MCF 10A (cell line): ENCODE results near the gene TNFSF12. TPM values are rescaled to one million over a fixed set of nuclear protein-coding genes. Genes with fewer than 3 reads are reported as not detected.

Experiments used
- BruUV-seq: library from RNA; stranded (reverse); fragments of 400-500 nt; replicated peaks from 2 replicates; lab custom pipeline; 2021; lab: Mats Ljungman, UMichigan
- CTCF ChIA-PET: fragments of 300-600 bp; sonication (Branson Sonifier 250); formaldehyde crosslinking; extraction: SDS; loops from one replicate; lab custom pipeline; 2021; ENCODE audit warnings: antibody characterized with exemption, inconsistent platforms; lab: Yijun Ruan, JAX
- POLR2A ChIA-PET: fragments of 300-600, 350-650 bp; sonication (Branson Sonifier 250); formaldehyde crosslinking; extraction: SDS; loops from one replicate; lab custom pipeline; 2020; ENCODE audit warnings: antibody characterized with exemption, inconsistent platforms; lab: Yijun Ruan, JAX
- DNase-seq: peaks from one replicate; pipeline ENCODE4 v3.0.0-alpha.2; 2018; ENCODE audit not compliant: unreplicated experiment
- H3K27ac Mint-ChIP-seq: one replicate; pipeline ENCODE4 v1.8.0; 2022; ENCODE audit warnings: mild to moderate bottlenecking, low read depth, mixed read lengths; ENCODE audit not compliant: unreplicated experiment
- H3K27me3 Mint-ChIP-seq: one replicate; pipeline ENCODE4 v1.8.0; 2022; ENCODE audit warnings: mixed read lengths; ENCODE audit not compliant: insufficient read depth, unreplicated experiment
- H3K36me3 Mint-ChIP-seq: one replicate; pipeline ENCODE4 v1.8.0; 2022; ENCODE audit warnings: mild to moderate bottlenecking, moderate library complexity, mixed read lengths; ENCODE audit not compliant: insufficient read depth, unreplicated experiment
- H3K4me1 Mint-ChIP-seq: one replicate; pipeline ENCODE4 v1.8.0; 2022; ENCODE audit warnings: mixed read lengths; ENCODE audit not compliant: insufficient read depth, unreplicated experiment
- H3K4me3 Mint-ChIP-seq: one replicate; pipeline ENCODE4 v1.8.0; 2022; ENCODE audit warnings: mild to moderate bottlenecking, moderate library complexity, mixed read lengths; ENCODE audit not compliant: unreplicated experiment
- H3K9me3 Mint-ChIP-seq: one replicate; pipeline ENCODE4 v1.8.0; 2022; ENCODE audit warnings: mixed read lengths; ENCODE audit not compliant: unreplicated experiment
- intact Hi-C: fragments of 100-400 bp; cut with micrococcal nuclease; formaldehyde crosslinking; loops from 2 replicates; pipeline ENCODE4 v1.14.1; 2022
- total RNA-seq: library from RNA; stranded (reverse); gene quantifications from 2 replicates; pipeline ENCODE4 v1.2.3, GENCODE V29; 2022
- TF ChIP-seq, protein P1 (sequence below): fragments of 200-600 bp; IDR thresholded peaks from one replicate; pipeline ENCODE4 v1.8.0; 2022; ENCODE audit warnings: antibody characterized with exemption, mild to moderate bottlenecking; ENCODE audit not compliant: unreplicated experiment

Gene TNFSF12
- total RNA-seq, 1 experiment from 2014 or later = 3.9 TPM

DNA sequence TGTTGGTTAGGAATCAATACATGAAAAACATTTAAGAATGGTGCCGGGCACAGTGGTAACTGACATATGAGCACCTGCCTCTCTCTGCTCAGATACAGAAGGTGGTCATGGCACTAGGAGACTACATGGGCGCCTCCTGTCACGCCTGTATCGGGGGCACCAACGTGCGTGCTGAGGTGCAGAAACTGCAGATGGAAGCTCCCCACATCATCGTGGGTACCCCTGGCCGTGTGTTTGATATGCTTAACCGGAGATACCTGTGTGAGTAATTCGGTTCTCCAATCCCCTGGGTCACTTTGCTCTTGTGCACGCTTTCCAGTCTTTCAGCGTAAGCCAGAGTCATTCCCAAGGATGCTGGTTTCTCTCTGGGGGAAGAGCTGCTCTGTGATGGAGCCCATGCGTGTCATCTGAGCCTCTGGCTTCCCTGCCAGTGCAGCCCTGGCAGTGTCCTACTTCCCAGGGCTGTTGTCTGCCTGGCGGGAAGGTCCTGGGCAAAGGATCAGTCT lies 27.6 kb downstream of the TNFSF12 start:
- Mint-ChIP-seq H3K4me1 (peaks cover 37% of the 10 kb centered on the region), H3K9me3 (no peaks in the 10 kb centered on the region), H3K27me3 (no peaks in the 10 kb centered on the region), H3K36me3 (peaks cover 92% of the 10 kb centered on the region), H3K27ac (no peak overlapping the region), H3K4me3 (no peak overlapping the region)
- ChIA-PET POLR2A (interaction anchor here (0.7 to 13.7 kb wide), 6 partner anchors 12 to 111 kb away, joined by 3 to 294 read pairs (median 8); partner anchors contain the start of genes MPDU1, POLR2A, SENP3 and SOX15), CTCF (interaction anchor here (0.7 to 6.4 kb wide), 4 partner anchors 8 to 35 kb away, joined by 3 to 59 read pairs (median 12); partner anchors contain the start of genes MPDU1 and SOX15)
- DNase-seq = no peak
- TF ChIP-seq, protein P1, sequence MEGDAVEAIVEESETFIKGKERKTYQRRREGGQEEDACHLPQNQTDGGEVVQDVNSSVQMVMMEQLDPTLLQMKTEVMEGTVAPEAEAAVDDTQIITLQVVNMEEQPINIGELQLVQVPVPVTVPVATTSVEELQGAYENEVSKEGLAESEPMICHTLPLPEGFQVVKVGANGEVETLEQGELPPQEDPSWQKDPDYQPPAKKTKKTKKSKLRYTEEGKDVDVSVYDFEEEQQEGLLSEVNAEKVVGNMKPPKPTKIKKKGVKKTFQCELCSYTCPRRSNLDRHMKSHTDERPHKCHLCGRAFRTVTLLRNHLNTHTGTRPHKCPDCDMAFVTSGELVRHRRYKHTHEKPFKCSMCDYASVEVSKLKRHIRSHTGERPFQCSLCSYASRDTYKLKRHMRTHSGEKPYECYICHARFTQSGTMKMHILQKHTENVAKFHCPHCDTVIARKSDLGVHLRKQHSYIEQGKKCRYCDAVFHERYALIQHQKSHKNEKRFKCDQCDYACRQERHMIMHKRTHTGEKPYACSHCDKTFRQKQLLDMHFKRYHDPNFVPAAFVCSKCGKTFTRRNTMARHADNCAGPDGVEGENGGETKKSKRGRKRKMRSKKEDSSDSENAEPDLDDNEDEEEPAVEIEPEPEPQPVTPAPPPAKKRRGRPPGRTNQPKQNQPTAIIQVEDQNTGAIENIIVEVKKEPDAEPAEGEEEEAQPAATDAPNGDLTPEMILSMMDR = no peak
- intact Hi-C loops = no loop called here
- no TSS peak for BruUV-seq

DNA sequence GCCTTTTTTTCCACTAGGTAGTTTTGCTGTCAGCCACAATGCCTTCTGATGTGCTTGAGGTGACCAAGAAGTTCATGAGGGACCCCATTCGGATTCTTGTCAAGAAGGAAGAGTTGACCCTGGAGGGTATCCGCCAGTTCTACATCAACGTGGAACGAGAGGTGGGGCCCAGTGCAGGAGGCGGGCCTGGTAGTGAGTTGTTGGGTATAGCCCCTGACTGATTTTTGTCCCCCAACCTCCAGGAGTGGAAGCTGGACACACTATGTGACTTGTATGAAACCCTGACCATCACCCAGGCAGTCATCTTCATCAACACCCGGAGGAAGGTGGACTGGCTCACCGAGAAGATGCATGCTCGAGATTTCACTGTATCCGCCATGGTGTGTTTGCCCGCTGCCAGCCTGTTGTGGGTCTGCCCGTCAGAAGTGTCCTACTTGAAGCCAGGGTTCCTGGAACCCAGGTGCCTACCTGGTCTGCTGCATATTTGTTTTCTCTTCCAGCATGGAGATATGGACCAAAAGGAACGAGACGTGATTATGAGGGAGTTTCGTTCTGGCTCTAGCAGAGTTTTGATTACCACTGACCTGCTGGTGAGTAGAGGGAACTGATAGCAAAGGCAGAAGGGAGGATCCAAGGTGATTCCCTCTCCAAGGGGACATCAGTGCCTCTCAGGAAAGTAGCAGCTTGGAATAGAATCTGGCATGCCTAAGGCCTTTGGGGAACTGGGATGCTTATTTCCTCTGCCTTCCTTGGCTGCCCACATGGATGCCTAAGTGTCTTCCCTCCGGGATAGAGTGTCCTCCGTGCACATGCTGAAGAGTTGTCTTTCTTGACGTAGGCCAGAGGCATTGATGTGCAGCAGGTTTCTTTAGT lies 28.7 kb downstream of the TNFSF12 start:
- CTCF ChIA-PET = interaction anchor here (0.9 to 6.4 kb wide), 4 partner anchors 11 to 110 kb away, joined by 3 to 59 read pairs (median 8); partner anchors contain the start of genes SOX15 and TP53

DNA sequence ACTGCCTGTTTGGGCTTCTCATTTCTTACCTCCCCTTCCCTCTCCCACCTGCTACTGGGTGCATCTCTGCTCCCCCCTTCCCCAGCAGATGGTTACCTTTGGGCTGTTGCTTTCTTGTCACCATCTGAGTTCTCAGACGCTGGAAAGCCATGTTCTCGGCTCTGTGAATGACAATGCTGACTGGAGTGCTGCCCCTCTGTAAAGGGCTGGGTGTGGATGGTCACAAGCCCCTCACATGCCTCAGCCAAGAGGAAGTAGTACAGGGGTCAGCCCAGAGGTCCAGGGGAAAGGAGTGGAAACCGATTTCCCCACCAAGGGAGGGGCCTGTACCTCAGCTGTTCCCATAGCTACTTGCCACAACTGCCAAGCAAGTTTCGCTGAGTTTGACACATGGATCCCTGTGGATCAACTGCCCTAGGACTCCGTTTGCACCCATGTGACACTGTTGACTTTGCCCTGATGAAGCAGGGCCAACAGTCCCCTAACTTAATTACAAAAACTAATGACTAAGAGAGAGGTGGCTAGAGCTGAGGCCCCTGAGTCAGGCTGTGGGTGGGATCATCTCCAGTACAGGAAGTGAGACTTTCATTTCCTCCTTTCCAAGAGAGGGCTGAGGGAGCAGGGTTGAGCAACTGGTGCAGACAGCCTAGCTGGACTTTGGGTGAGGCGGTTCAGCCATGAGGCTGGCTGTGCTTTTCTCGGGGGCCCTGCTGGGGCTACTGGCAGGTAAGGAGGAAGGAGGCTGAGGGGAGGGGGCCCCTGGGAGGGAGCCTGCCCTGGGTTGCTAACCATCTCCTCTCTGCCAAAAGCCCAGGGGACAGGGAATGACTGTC lies 30.4 kb downstream of the TNFSF12 start, which contains the start of gene CD68:
Gene CD68 (plus strand): TSS at position 638 of the 833 bp plus-strand sequence. CDS start 40 bp downstream, at position 678.
- intact Hi-C loops = no loop called here
- Mint-ChIP-seq H3K4me3 (peak within 1 kb of the TSS; percentile 36), H3K27ac (peak within 1 kb of the TSS; percentile 86), H3K4me1 (peaks cover 41% of the 10 kb centered on the region), H3K9me3 (no peaks in the 10 kb centered on the region), H3K27me3 (no peaks in the 10 kb centered on the region), H3K36me3 (peaks cover 78% of the 10 kb centered on the region)
- TF ChIP-seq, protein P1 = no peak
- BruUV-seq = no TSS peak
- ChIA-PET CTCF (interaction anchor here (0.6 to 6.4 kb wide), 3 partner anchors 9 to 569 kb away, joined by 3 to 59 read pairs (median 13); partner anchors contain the start of gene SOX15), POLR2A (interaction anchor here (0.6 to 13.7 kb wide), 16 partner anchors 9 to 575 kb away, joined by 3 to 294 read pairs (median 4); partner anchors contain the start of genes GABARAP, MPDU1, NAA38 and NEURL4)
- DNase-seq = peak; percentile 96

More for the DNA sequence above, 28.7 kb downstream of the TNFSF12 start:
- TF ChIP-seq, protein P1 = no peak
- DNase-seq = no peak
- H3K27me3 Mint-ChIP-seq = no peaks in the 10 kb centered on the region
- POLR2A ChIA-PET = interaction anchor here (2.0 to 13.7 kb wide), 3 partner anchors 11 to 110 kb away, joined by 13 to 294 read pairs (median 19); partner anchors contain the start of genes MPDU1, SENP3, SOX15 and TP53
- no TSS peak for BruUV-seq
- no peak overlapping the region for H3K4me3 Mint-ChIP-seq
- no peak overlapping the region for H3K27ac Mint-ChIP-seq
- no peaks in the 10 kb centered on the region for H3K9me3 Mint-ChIP-seq
- H3K4me1 Mint-ChIP-seq = peaks cover 41% of the 10 kb centered on the region
- H3K36me3 Mint-ChIP-seq = peaks cover 86% of the 10 kb centered on the region
- intact Hi-C loops = no loop called here
